ENCODE data around the gene PRPF40A.

DNA sequence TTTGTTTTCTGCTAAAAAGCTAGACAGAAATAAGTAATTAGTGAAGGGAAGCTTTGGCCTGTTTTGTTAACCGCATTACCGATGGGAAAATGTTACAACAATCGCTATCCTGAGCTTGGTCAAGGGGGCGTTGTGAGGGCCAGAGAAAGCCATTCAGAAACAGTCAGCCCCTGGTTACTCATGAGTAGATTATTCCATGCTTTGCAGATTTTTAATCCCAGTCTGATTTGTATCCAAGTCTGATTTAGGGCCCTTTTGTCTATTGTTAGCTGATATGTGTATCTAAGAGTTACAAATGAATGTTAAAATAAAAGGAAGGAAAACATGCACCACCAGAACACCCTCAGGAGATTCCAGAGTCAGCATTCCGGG, 99.1 kb downstream of the PRPF40A start:
- TF ChIP-seq HMGXB4 (CRISPR knock-in tag; IDR thresholded peaks at IDR 0.05), result no peak
- TF ChIP-seq, protein P1, sequence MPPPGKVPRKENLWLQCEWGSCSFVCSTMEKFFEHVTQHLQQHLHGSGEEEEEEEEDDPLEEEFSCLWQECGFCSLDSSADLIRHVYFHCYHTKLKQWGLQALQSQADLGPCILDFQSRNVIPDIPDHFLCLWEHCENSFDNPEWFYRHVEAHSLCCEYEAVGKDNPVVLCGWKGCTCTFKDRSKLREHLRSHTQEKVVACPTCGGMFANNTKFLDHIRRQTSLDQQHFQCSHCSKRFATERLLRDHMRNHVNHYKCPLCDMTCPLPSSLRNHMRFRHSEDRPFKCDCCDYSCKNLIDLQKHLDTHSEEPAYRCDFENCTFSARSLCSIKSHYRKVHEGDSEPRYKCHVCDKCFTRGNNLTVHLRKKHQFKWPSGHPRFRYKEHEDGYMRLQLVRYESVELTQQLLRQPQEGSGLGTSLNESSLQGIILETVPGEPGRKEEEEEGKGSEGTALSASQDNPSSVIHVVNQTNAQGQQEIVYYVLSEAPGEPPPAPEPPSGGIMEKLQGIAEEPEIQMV (tag; conservative IDR thresholded peaks at IDR 0.05; ENCODE audit: low read depth), result no peak
